ENCODE results near the gene NEXN. TPM values are rescaled to one million over a fixed set of nuclear protein-coding genes. Genes with fewer than 3 reads are reported as not detected.

The NEXN gene
- polyA plus RNA-seq, 1 of the 3 experiments (the other 2 are of a cell fraction), result 3.6 TPM

DNA sequence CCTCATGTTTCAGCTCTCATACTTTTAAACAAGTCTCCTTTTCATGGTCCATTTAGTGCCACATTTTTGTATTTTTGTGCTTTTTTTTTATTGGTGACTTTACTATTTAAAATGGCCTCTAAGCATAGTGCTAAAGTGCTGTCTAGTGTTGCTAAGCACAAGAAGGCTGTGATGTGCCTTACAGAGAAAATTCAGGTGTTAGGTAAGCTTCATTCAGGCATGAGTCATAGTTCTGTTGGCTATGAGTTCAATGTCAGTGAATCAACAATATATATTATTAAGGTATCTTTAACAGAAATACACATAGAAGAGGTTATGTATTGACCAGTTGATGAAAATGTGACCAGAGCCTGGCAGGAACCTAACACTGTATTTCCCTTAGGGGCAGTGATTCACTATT lies 103.2 kb downstream of the NEXN start:
- Histone ChIP-seq H3K4me3 (ENCODE audit: low read depth in 2 of 2, low read length in 1 of 2) (no peak overlapping the region), H3K27me3 (ENCODE audit: insufficient read depth) (no peaks in the 10 kb centered on the region), H3K9me3 (no peaks in the 10 kb centered on the region), H3K27ac (ENCODE audit: low read depth in 2 of 2, low read length in 1 of 2) (no peak overlapping the region), H3K9me2 (no peaks in the 10 kb centered on the region), H3K9ac (no peak overlapping the region), H3K36me3 (replicated peaks in 1 of 2; ENCODE audit: control insufficient read depth in 1 of 2, insufficient read depth in 2 of 2, low read length in 1 of 2) (peaks cover 0 to 32% of the 10 kb centered on the region in 2 experiments), H2AFZ (ENCODE audit: low read depth) (no peak overlapping the region), H3K4me1 (ENCODE audit: control insufficient read depth in 1 of 2, insufficient read depth in 2 of 2, low read depth in 1 of 2, low read length in 1 of 2) (no peaks in the 10 kb centered on the region), H3K4me2 (no peak overlapping the region), H3K79me2 (ENCODE audit: insufficient read depth) (peaks cover 91% of the 10 kb centered on the region), H4K20me1 (ENCODE audit: insufficient read depth) (no peaks in the 10 kb centered on the region), H3F3A (replicated peaks; ENCODE audit: insufficient read depth) (peaks cover 6% of the 10 kb centered on the region)
- ChIA-PET CTCF (no interaction called here), POLR2A (no interaction called here)
- TF ChIP-seq GATA2 (CRISPR knock-in tag; IDR thresholded peaks at IDR 0.05) (no peak), TCF12 (IDR thresholded peaks at IDR 0.05) (no peak), SIN3A (IDR thresholded peaks at IDR 0.05; ENCODE audit: borderline replicate concordance, low read depth, low read length) (no peak), MEF2A (IDR thresholded peaks at IDR 0.05; ENCODE audit: borderline replicate concordance, low read depth) (no peak), MXI1 (IDR thresholded peaks at IDR 0.05; ENCODE audit: low read depth, low read length) (no peak), GABPA (IDR thresholded peaks at IDR 0.05; ENCODE audit: low read depth) (no peak), TAF1 (IDR thresholded peaks at IDR 0.05; ENCODE audit: borderline replicate concordance, low read depth, low read length) (no peak), EP300 (IDR thresholded peaks at IDR 0.05; ENCODE audit: borderline replicate concordance in 1 of 2, low read depth in 1 of 2, low read length in 1 of 2) (no peak), RXRA (IDR thresholded peaks at IDR 0.05; ENCODE audit: borderline replicate concordance, low read depth) (no peak), POLR2AphosphoS5 (IDR thresholded peaks at IDR 0.05; ENCODE audit: low read depth, low read length) (no peak), RAD21 (IDR thresholded peaks at IDR 0.05; ENCODE audit: low read length) (no peak), SMC3 (IDR thresholded peaks at IDR 0.05; ENCODE audit: low read depth, low read length) (no peak), EZH2phosphoT487 (IDR thresholded peaks at IDR 0.05; ENCODE audit: borderline replicate concordance, low read depth) (no peak), FOXJ3 (CRISPR knock-in tag; IDR thresholded peaks at IDR 0.05) (no peak), TEAD4 (IDR thresholded peaks at IDR 0.05; ENCODE audit: borderline replicate concordance, insufficient read depth) (no peak)
- TF ChIP-seq, protein P1, sequence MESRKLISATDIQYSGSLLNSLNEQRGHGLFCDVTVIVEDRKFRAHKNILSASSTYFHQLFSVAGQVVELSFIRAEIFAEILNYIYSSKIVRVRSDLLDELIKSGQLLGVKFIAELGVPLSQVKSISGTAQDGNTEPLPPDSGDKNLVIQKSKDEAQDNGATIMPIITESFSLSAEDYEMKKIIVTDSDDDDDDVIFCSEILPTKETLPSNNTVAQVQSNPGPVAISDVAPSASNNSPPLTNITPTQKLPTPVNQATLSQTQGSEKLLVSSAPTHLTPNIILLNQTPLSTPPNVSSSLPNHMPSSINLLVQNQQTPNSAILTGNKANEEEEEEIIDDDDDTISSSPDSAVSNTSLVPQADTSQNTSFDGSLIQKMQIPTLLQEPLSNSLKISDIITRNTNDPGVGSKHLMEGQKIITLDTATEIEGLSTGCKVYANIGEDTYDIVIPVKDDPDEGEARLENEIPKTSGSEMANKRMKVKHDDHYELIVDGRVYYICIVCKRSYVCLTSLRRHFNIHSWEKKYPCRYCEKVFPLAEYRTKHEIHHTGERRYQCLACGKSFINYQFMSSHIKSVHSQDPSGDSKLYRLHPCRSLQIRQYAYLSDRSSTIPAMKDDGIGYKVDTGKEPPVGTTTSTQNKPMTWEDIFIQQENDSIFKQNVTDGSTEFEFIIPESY (IDR thresholded peaks at IDR 0.05; ENCODE audit: borderline replicate concordance, low read depth), result no peak
- TF ChIP-seq, protein P2, sequence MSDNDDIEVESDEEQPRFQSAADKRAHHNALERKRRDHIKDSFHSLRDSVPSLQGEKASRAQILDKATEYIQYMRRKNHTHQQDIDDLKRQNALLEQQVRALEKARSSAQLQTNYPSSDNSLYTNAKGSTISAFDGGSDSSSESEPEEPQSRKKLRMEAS (IDR thresholded peaks at IDR 0.05; ENCODE audit: low read depth), result no peak
- no peak for DNase-seq

Other genes starting within 250 kb of the NEXN start
- 14.2 and 17.2 TPM in 2 replicates for gene ZZZ3, start 206.0 kb upstream of the NEXN start, polyA plus RNA-seq (2012; rRNA removed)
- 26.3 and 38.8 TPM in 2 replicates for gene USP33, start 128.8 kb upstream of the NEXN start, polyA plus RNA-seq (2012; rRNA removed)
- 2.5 and 4.4 TPM in 2 replicates for gene MIGA1, start 109.0 kb upstream of the NEXN start, polyA plus RNA-seq (2012; rRNA removed)
- 64.1 and 95.7 TPM in 2 replicates for gene FUBP1, start 90.4 kb downstream of the NEXN start, polyA plus RNA-seq (2012; rRNA removed)
- 13.5 and 17.5 TPM in 2 replicates for gene DNAJB4, start 116.3 kb downstream of the NEXN start, polyA plus RNA-seq (2012; rRNA removed)
- gene GIPC2, start 157.3 kb downstream of the NEXN start, polyA plus RNA-seq (2012; rRNA removed), result 0.02 TPM in 1 of 2 replicates, not detected in the other